KMS-11 (cell line): ENCODE results near the gene ATP6AP1.

ENCODE experiments used
- H2AFZ ChIP-seq: fragments of 200-600 bp; sonication (generic); 2 replicates; pipeline ENCODE4 v1.6.1; 2016; ENCODE audit warnings: antibody characterized with exemption, mixed run types, low read depth
- H3K27ac ChIP-seq: fragments of 200-600 bp; sonication (generic); 2 replicates; pipeline ENCODE4 v1.6.1; 2016; ENCODE audit warnings: mild to moderate bottlenecking, mixed run types
- H3K27me3 ChIP-seq: fragments of 200-600 bp; sonication (generic); 2 replicates; pipeline ENCODE4 v1.6.1; 2017; ENCODE audit warnings: mild to moderate bottlenecking, low read depth, mixed run types, moderate library complexity; ENCODE audit not compliant: insufficient read depth
- H3K36me3 ChIP-seq: fragments of 200-600 bp; sonication (generic); 2 replicates; pipeline ENCODE4 v1.6.1; 2017; ENCODE audit warnings: mild to moderate bottlenecking, mixed run types; ENCODE audit not compliant: insufficient read depth
- H3K4me1 ChIP-seq: fragments of 200-600 bp; sonication (generic); 2 replicates; pipeline ENCODE4 v1.6.1; 2016; ENCODE audit warnings: mild to moderate bottlenecking, low read depth, mixed run types; ENCODE audit not compliant: poor library complexity, severe bottlenecking
- H3K4me2 ChIP-seq: fragments of 200-600 bp; sonication (generic); 2 replicates; pipeline ENCODE4 v1.7.0; 2016; ENCODE audit warnings: mild to moderate bottlenecking, mixed run types
- H3K4me3 ChIP-seq: fragments of 200-600 bp; sonication (generic); IDR thresholded peaks from 2 replicates; pipeline ENCODE4 v1.6.1; 2017; ENCODE audit warnings: low read depth, low read length, mixed read lengths; ENCODE audit not compliant: insufficient read depth
- H3K79me2 ChIP-seq: fragments of 200-600 bp; sonication (generic); 2 replicates; pipeline ENCODE4 v1.6.1; 2016; ENCODE audit warnings: low read depth, mixed run types; ENCODE audit not compliant: insufficient read depth
- H3K9ac ChIP-seq: fragments of 200-600 bp; sonication (generic); 2 replicates; pipeline ENCODE4 v1.6.1; 2016; ENCODE audit warnings: mild to moderate bottlenecking, mixed run types
- H4K20me1 ChIP-seq: fragments of 200-600 bp; sonication (generic); 2 replicates; pipeline ENCODE4 v1.6.1; 2016; ENCODE audit warnings: mild to moderate bottlenecking, mixed run types; ENCODE audit not compliant: insufficient read depth
- CTCF ChIP-seq: fragments of 200-600 bp; sonication (generic); conservative IDR thresholded peaks from 2 replicates; pipeline ENCODE4 v1.6.1; 2017; ENCODE audit warnings: low read depth, mild to moderate bottlenecking, antibody characterized with exemption, low read length, moderate library complexity, mixed read lengths

Gene ATP6AP1

GRCh38 chrX:154430916-154431315 is 2.4 kb downstream of the ATP6AP1 start:
- TF ChIP-seq CTCF = no peak
- Histone ChIP-seq H3K4me2 (no peak overlapping the region), H3K36me3 (no peaks in the 10 kb centered on the region)

GRCh38 chrX:154431341-154431740 is 2.9 kb downstream of the ATP6AP1 start:
- Histone ChIP-seq H3K36me3 (no peaks in the 10 kb centered on the region), H3K79me2 (peaks cover 9% of the 10 kb centered on the region; the same call in 1 of the 2 replicates), H3K4me2 (no peak overlapping the region), H2AFZ (no peak overlapping the region), H3K27ac (no peak overlapping the region), H3K9ac (no peak overlapping the region), H3K27me3 (no peaks in the 10 kb centered on the region), H3K4me1 (peaks cover 10% of the 10 kb centered on the region), H3K4me3 (no peak overlapping the region), H4K20me1 (no peaks in the 10 kb centered on the region)
- TF ChIP-seq CTCF = no peak

More at GRCh38 chrX:154430916-154431315, 2.4 kb downstream of the ATP6AP1 start:
- peaks cover 10% of the 10 kb centered on the region for H3K4me1 ChIP-seq
- no peak overlapping the region for H3K4me3 ChIP-seq
- peaks cover 9% of the 10 kb centered on the region; the same call in 1 of the 2 replicates for H3K79me2 ChIP-seq
- no peak overlapping the region for H2AFZ ChIP-seq
- no peak overlapping the region for H3K9ac ChIP-seq
- H3K27me3 ChIP-seq = no peaks in the 10 kb centered on the region
- no peak overlapping the region for H3K27ac ChIP-seq
- H4K20me1 ChIP-seq = no peaks in the 10 kb centered on the region

GRCh38 chrX:154432210-154432609 is 3.7 kb downstream of the ATP6AP1 start:
- no peak overlapping the region for H3K27ac ChIP-seq
- H4K20me1 ChIP-seq = no peaks in the 10 kb centered on the region
- TF ChIP-seq CTCF = no peak
- no peak overlapping the region for H3K4me3 ChIP-seq
- no peak overlapping the region for H2AFZ ChIP-seq
- H3K9ac ChIP-seq = no peak overlapping the region
- no peaks in the 10 kb centered on the region for H3K36me3 ChIP-seq
- peaks cover 9% of the 10 kb centered on the region; the same call in 1 of the 2 replicates for H3K79me2 ChIP-seq
- peaks cover 10% of the 10 kb centered on the region for H3K4me1 ChIP-seq
- no peak overlapping the region for H3K4me2 ChIP-seq
- no peaks in the 10 kb centered on the region for H3K27me3 ChIP-seq

GRCh38 chrX:154433605-154434004 is 5.1 kb downstream of the ATP6AP1 start:
- Histone ChIP-seq H3K79me2 (peaks cover 19% of the 10 kb centered on the region; the same call in 1 of the 2 replicates), H3K9ac (no peak overlapping the region), H3K27me3 (no peaks in the 10 kb centered on the region), H3K4me1 (peaks cover 7% of the 10 kb centered on the region), H3K4me3 (no peak overlapping the region), H3K36me3 (no peaks in the 10 kb centered on the region), H2AFZ (no peak overlapping the region), H3K4me2 (no peak overlapping the region), H3K27ac (no peak overlapping the region), H4K20me1 (no peaks in the 10 kb centered on the region)
- no peak for TF ChIP-seq CTCF
